ENCODE measurements around the gene RAB3GAP2.
"Not testable (repeated sequence)": the region's sequence is repeated elsewhere in the genome, so short reads cannot be mapped to it uniquely, and the experiment has no call there.

RAB3GAP2 gene

GRCh38 chr1:220236278-220236677, 36.0 kb downstream of the RAB3GAP2 start:
- DNase-seq = not testable (repeated sequence)

GRCh38 chr1:220235462-220235861, 36.8 kb downstream of the RAB3GAP2 start:
- no peak for DNase-seq

GRCh38 chr1:220233927-220234326, 38.3 kb downstream of the RAB3GAP2 start:
- DNase-seq = no peak

GRCh38 chr1:220229771-220230170, 42.5 kb downstream of the RAB3GAP2 start:
- no peak for DNase-seq

- no peak for DNase-seq
Observed at GRCh38 chr1:220227393-220227792, 44.9 kb downstream of the RAB3GAP2 start.

GRCh38 chr1:220226752-220227151, 45.5 kb downstream of the RAB3GAP2 start:
- no peak for DNase-seq

- no peak for DNase-seq
Observed at GRCh38 chr1:220225957-220226356, 46.3 kb downstream of the RAB3GAP2 start.

- no peak for DNase-seq
Observed at GRCh38 chr1:220224611-220225124, 47.6 kb downstream of the RAB3GAP2 start.

- no peak for DNase-seq
Observed at GRCh38 chr1:220224033-220224432, 48.2 kb downstream of the RAB3GAP2 start.

GRCh38 chr1:220222939-220223338, 49.3 kb downstream of the RAB3GAP2 start:
- DNase-seq = no peak

- no peak for DNase-seq
Observed at GRCh38 chr1:220221670-220222069, 50.6 kb downstream of the RAB3GAP2 start.

GRCh38 chr1:220221269-220221668, 51.0 kb downstream of the RAB3GAP2 start:
- DNase-seq = no peak

GRCh38 chr1:220220699-220221040, 51.6 kb downstream of the RAB3GAP2 start:
- not testable (repeated sequence) for DNase-seq

GRCh38 chr1:220219865-220220698, 52.2 kb downstream of the RAB3GAP2 start:
- no peak for DNase-seq

- DNase-seq = no peak
Observed at GRCh38 chr1:220219136-220219442, 53.2 kb downstream of the RAB3GAP2 start.

- peak; percentile 39 for DNase-seq
Observed at GRCh38 chr1:220218397-220219135, 53.7 kb downstream of the RAB3GAP2 start.

- DNase-seq = peak; percentile 24
Observed at GRCh38 chr1:220217383-220217988, 54.8 kb downstream of the RAB3GAP2 start.

GRCh38 chr1:220213382-220213983, 58.8 kb downstream of the RAB3GAP2 start:
- no peak for DNase-seq

GRCh38 chr1:220207411-220207810, 64.8 kb downstream of the RAB3GAP2 start:
- no peak for DNase-seq

GRCh38 chr1:220204758-220205157, 67.5 kb downstream of the RAB3GAP2 start:
- not testable (repeated sequence) for DNase-seq

GRCh38 chr1:220203816-220204215, 68.4 kb downstream of the RAB3GAP2 start:
- DNase-seq = no peak

- DNase-seq = no peak
Observed at GRCh38 chr1:220198186-220199005, 73.9 kb downstream of the RAB3GAP2 start.

All from CD4-positive, alpha-beta T cell treated with Interleukin-10 for 1 hour (primary cell).